ENCODE results near the gene SKOR1.

The SKOR1 gene

DNA sequence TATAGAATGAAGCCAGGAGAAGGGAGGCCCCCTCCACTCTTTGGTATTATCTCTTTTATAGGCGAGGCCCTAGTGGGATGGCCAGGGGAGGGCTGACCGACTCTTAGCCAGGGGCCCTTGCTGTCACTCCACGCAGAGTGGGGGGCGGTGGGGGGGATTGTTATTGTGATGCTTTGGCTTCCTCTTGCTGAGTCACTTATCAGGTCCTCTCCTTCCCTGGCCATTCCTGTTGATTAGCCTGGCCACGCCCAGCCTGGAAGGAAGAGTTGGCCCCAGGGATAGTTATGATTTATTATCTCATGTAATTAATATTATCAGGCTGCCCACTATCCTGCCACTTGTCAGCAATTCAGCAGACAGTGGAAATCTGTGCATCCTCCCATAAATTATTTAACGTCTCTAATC lies 25.5 kb upstream of the SKOR1 start:
- TF ChIP-seq CTCF (IDR thresholded peaks at IDR 0.05; ENCODE audit: low read depth, low read length): no peak

DNA sequence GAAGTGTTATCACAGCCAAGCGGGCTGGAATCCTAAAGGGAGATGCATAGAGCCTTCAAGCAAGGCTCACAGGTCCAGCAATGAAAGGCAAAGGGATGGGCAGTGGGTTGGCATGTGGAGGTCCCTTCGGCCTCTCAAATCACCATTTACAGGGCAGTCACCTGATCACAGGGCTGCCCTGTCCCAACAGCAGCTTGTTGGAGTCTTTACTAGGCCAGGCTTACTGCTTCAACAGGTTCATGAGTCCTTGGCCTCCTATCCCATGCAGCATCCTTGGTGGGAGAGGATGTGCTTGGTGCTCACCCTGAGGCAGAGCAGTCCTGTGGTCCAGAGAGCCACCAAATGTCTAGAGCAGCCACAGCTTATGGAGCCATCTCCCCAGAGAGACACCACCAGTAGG lies 24.2 kb upstream of the SKOR1 start:
- Histone ChIP-seq H3K4me3 (ENCODE audit: low read depth, low read length) (no peak overlapping the region), H3K27me3 (ENCODE audit: insufficient read depth, low read depth, severe bottlenecking) (no peaks in the 10 kb centered on the region), H3K27ac (no peak overlapping the region), H3K9me3 (ENCODE audit: severe bottlenecking) (no peaks in the 10 kb centered on the region), H3K36me3 (no peaks in the 10 kb centered on the region)
- DNase-seq: no peak
- TF ChIP-seq CTCF (IDR thresholded peaks at IDR 0.05; ENCODE audit: low read depth, low read length): no peak

More for the DNA sequence above, 25.5 kb upstream of the SKOR1 start:
- H3K36me3 ChIP-seq: no peaks in the 10 kb centered on the region
- H3K4me3 ChIP-seq (ENCODE audit: low read depth, low read length): no peak overlapping the region
- no peaks in the 10 kb centered on the region for H3K9me3 ChIP-seq (ENCODE audit: severe bottlenecking)
- DNase-seq: no peak
- H3K27me3 ChIP-seq (ENCODE audit: insufficient read depth, low read depth, severe bottlenecking): no peaks in the 10 kb centered on the region
- H3K27ac ChIP-seq: no peak overlapping the region

- no peaks in the 10 kb centered on the region for H3K9me3 ChIP-seq (ENCODE audit: severe bottlenecking)
- H3K27ac ChIP-seq: no peak overlapping the region
- no peak overlapping the region for H3K4me3 ChIP-seq (ENCODE audit: low read depth, low read length)
- DNase-seq: no peak
- H3K36me3 ChIP-seq: no peaks in the 10 kb centered on the region
- no peaks in the 10 kb centered on the region for H3K27me3 ChIP-seq (ENCODE audit: insufficient read depth, low read depth, severe bottlenecking)
- no peak for TF ChIP-seq CTCF (IDR thresholded peaks at IDR 0.05; ENCODE audit: low read depth, low read length)
These were observed 23.1 kb upstream of the SKOR1 start for GRCh38 chr15:67801926-67802914.

GRCh38 chr15:67803299-67803698 lies 22.0 kb upstream of the SKOR1 start:
- H3K4me3 ChIP-seq (ENCODE audit: low read depth, low read length): no peak overlapping the region
- H3K9me3 ChIP-seq (ENCODE audit: severe bottlenecking): no peaks in the 10 kb centered on the region
- no peak for DNase-seq
- H3K27ac ChIP-seq: no peak overlapping the region
- no peak for TF ChIP-seq CTCF (IDR thresholded peaks at IDR 0.05; ENCODE audit: low read depth, low read length)
- H3K36me3 ChIP-seq: no peaks in the 10 kb centered on the region
- no peaks in the 10 kb centered on the region for H3K27me3 ChIP-seq (ENCODE audit: insufficient read depth, low read depth, severe bottlenecking)

DNA sequence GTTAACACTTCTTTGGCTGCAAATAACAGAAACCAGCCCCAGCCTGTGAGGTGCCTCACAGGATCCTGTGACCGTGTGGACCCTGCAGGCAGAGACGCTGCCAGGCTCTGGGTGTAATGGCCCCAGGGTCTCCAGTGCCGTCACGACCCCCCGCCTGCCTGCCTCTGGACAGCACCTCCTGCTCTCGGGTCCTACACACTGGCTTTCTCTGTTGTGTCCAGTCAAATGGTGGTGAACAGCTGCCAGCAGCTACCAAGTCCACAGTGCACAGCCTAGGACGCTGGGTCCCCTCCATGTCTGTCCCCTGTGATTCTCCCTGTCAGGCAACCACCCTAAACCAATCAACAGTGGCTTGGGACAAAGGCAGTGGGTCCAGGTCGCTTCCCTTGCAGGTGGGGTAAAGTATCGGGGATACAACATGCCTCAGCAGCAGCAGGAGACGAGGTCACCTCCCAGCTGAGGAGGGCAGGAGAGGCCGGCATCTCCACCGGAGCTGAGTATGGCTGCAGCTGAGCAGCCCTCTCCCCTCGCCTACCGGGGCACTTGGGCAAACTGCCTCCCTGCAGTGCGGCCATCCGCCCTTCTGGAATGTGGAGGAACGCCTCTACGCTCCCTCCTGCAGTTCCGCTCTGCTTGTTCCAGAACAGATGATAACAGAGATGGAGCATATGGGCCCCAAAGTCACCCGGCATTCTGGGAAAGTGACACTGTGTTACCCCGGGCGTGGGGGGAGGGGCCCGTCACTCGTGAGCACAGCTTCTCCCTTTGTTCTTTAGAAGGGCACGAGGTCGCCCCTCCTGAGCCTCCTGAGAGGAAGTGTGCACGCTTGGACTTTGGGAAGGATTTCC lies 21.1 kb upstream of the SKOR1 start:
- H3K27me3 ChIP-seq (ENCODE audit: insufficient read depth, low read depth, severe bottlenecking): no peaks in the 10 kb centered on the region
- H3K4me3 ChIP-seq (ENCODE audit: low read depth, low read length): no peak overlapping the region
- TF ChIP-seq CTCF (IDR thresholded peaks at IDR 0.05; ENCODE audit: low read depth, low read length): no peak
- H3K27ac ChIP-seq: no peak overlapping the region
- H3K36me3 ChIP-seq: no peaks in the 10 kb centered on the region
- H3K9me3 ChIP-seq (ENCODE audit: severe bottlenecking): no peaks in the 10 kb centered on the region
- DNase-seq: no peak
